Myocyte (in vitro differentiated cells): ENCODE results near the gene ZNF184. TPM values are rescaled to one million over a fixed set of nuclear protein-coding genes. Genes with fewer than 3 reads are reported as not detected.

Experiments
- DNase-seq: peaks from one replicate; pipeline ENCODE4 v3.0.0-alpha.2; 2012; ENCODE audit warnings: low read depth
- total RNA-seq: library from RNA; depleted of rRNA; stranded (reverse); fragments of >200 nt; gene quantifications from 2 replicates; pipeline ENCODE4 v1.2.3, GENCODE V29; 2014

Gene ZNF184
- total RNA-seq, 1 donor from 2014 or later = 15.0 TPM

DNA sequence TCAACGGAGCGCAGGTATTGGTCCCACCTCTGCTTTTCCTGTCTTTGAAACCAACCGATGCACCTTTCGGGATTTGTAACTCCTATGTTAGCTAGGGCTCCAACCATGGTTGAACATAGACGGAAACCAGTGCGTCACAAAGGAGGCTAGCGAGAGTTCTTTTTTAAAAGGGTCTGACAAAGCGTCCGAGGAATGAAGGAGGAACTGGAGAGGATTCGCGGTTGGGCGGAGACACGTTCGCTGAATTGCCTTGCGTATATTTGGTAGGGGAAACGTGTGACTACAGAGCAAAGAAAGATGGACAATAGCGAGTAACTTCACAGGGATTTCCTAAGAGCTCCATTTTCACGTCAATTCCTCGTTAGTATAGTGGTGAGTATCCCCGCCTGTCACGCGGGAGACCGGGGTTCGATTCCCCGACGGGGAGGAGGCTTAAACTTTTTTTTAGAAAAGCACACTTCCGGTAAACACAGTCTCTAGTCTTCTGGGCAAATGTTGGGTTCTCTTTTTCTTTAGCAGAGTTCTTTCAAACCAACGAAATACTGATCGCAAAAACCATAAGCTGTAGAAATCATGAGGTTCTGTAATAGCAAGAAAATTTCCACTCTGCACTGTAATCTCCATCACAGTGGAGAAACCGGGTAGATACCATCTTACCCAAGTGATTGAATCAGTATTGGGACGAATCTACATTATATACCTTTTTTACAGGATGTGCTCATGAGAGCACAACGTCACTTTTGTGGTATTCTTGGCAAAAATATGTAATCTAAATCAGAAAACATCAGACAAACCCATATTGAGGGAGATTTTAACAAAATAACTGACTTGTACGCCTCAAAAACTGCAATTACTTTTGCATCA, 6.6 kb upstream of the ZNF184 start:
- DNase-seq = peak; percentile 92

DNA sequence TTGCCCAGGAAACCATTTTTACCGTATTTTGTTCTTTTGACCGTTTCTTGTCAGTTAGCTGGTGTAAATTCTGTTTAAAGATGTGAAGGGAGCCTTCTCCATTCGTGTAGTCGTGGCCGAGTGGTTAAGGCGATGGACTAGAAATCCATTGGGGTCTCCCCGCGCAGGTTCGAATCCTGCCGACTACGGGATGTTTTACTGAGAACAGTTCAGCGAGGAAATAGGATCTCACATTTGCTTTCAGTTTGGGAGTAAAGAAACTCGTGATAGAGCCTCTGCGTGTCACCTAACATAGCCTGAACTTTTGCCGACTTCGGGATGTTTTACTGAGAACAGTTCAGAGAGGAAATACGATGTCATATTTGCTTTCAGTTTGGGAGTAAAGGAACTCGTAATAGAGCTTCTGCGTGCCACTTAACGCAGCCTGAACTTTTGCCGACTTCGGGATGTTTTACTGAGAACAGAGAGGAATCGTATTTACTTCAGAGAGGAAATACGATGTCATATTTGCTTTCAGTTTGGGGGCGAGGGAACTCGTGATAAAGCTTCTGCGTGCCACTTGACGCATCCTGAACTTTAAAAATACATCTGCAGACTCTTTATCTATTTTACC, 5.9 kb upstream of the ZNF184 start:
- peak; percentile 91 for DNase-seq

DNA sequence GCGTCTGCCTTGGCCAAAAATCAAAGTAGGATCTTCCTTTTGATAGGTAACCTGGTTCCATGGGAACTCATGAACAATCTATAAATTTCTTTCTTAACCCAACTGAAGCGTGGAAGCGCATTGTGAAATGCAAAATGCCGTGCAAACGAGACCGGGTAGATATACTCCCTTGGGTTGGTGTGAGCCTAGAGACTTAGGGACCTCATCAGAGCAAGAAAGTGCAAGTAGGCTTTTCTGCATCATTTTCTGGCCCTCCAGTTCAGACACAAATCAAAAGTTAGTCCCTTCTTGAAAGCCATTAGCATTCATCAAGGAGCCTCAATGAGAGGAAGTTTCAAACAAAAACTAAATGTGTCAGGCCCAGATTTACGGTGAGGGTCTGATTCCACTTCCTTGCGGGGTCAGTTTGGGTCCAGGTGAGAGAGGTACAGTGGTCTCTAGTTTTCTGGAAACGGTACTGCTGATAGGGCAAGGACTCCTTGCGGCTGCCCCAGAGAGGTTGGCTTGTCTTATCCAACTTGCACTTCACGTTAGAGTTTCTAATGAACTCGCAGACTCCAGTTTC, 5.3 kb upstream of the ZNF184 start:
- DNase-seq = no peak

- DNase-seq = no peak
These were observed 4.6 kb upstream of the ZNF184 start for GRCh38 chr6:27477318-27478013.

- DNase-seq = no peak
These were observed 3.2 kb upstream of the ZNF184 start for GRCh38 chr6:27476090-27476489.

DNA sequence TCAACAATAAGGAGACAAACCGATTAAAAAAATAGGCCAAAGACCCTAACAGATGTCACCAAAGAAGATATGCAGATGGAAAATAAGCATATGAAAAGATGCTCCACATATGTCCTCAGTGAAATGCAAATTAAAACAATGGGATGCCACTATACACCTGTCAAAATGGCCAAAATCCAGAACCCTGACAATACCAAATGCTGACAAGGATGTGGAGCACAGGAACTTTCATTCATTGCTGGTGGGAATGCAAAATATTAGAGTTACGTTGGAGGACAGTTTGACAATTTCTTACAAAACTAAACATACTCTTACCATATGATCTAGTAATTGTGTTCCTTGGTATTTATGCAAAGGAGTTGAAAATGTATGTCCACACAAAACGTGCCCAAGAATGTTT, 1.8 kb upstream of the ZNF184 start:
- DNase-seq = no peak

- DNase-seq = no peak
These were observed 1.2 kb upstream of the ZNF184 start for GRCh38 chr6:27474172-27474465.

- peak; percentile 80 for DNase-seq
These were observed 706 bp downstream of the ZNF184 start for GRCh38 chr6:27472182-27472616.

- no peak for DNase-seq
These were observed 1.4 kb downstream of the ZNF184 start for GRCh38 chr6:27471365-27472115.

DNA sequence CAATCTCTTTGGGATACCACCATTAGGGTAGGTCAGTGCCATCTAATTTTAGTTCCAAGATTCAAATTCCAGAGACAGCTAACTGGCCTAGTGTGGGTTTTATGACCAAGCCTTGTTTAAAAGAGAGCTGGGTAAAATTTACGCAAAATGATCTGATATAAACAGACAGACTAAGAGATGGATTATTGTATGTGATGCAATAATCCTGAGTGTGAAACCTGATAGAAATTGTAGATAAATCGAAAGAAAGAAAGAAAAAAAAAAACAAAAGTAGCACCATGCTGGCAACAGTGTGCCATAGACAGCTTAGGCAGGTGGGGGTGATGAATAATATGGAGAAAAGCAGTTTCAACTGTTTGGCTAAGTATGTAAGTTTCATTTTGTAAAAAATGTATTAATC, 2.9 kb downstream of the ZNF184 start:
- DNase-seq = no peak

GRCh38 chr6:27468334-27468733, 4.6 kb downstream of the ZNF184 start:
- DNase-seq = no peak

- DNase-seq = no peak
These were observed 20.4 kb downstream of the ZNF184 start for GRCh38 chr6:27452496-27452897.

- DNase-seq = no peak
These were observed 21.1 kb downstream of the ZNF184 start for GRCh38 chr6:27451660-27452390.

- no peak for DNase-seq
These were observed 24.4 kb downstream of the ZNF184 start for GRCh38 chr6:27448456-27448855.

DNA sequence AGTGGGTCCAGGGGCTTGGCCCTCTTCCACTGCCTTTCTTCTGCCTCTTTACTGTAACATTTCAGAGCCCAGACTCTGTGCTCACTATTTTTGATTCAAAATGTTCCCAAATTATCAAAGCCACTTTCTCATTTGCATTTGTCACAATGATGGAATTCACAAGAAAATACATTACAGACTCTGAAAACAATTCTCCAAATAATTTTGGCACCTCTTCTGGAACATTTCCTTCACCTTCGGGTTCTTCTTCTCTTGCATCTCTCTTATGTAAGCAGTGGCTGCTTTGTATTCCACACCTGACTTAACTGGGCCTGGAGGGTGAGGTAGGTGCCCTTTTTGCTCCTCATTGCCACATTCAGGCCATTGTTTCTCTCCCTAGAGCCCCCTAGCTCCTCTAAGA, 30.0 kb downstream of the ZNF184 start:
- DNase-seq = no peak

- DNase-seq = no peak
These were observed 31.9 kb downstream of the ZNF184 start for GRCh38 chr6:27441001-27441400.

GRCh38 chr6:27439371-27439770, 33.5 kb downstream of the ZNF184 start:
- no peak for DNase-seq

DNA sequence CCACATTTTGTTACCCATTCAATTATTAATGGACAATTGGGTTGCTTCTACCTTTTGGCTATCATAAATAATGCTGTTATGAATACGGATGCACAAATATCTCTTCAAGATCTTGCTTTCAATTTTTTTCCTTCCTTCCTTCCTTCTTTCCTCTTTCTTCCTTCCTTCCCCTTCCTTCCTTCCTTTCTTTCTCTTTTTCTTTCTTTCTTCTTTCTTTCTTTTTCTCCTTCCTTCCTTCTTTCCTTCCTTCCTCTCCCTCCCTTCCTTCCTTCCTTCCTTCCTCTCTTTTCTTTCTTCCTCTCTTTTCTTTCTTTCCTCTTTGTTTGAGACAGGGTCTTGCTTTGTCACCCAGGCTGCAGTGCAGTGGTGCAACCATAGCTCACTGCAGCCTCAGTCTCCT, 39.2 kb downstream of the ZNF184 start:
- no peak for DNase-seq

GRCh38 chr6:27428966-27429365, 43.9 kb downstream of the ZNF184 start:
- no peak for DNase-seq

GRCh38 chr6:27428502-27428901, 44.4 kb downstream of the ZNF184 start:
- no peak for DNase-seq
